Ovary (tissue), 9 donors: ENCODE measurements around the gene CCDC88B. TPM values are rescaled to one million over a fixed set of nuclear protein-coding genes. Genes with fewer than 3 reads are reported as not detected.

Experiments used
- DNase-seq, 5 donors: peaks; one replicate each; pipeline ENCODE4 v3.0.0-alpha.2; 2019 to 2020
- H3K27ac ChIP-seq, 2 donors: fragments of 200-600 bp; one replicate each; pipeline versions ENCODE4 v1.5.1 to v1.8.0; 2019 to 2022
- H3K27me3 ChIP-seq: fragments of 200-600 bp; one replicate; pipeline ENCODE4 v1.8.0; 2022
- H3K36me3 ChIP-seq: fragments of 200-600 bp; sonication (generic); one replicate; pipeline ENCODE4 v1.5.1; 2019
- H3K4me1 ChIP-seq: one replicate; pipeline ENCODE4 v1.8.1; 2013; ENCODE audit warnings: mild to moderate bottlenecking, moderate library complexity; ENCODE audit not compliant: insufficient read depth
- H3K4me3 ChIP-seq: fragments of 200-600 bp; sonication (generic); one replicate; pipeline ENCODE4 v1.5.1; 2017
- H3K9me3 ChIP-seq, 2 donors: fragments of 200-600 bp in 1 of 2; sonication (generic) in 1 of 2; one replicate each; pipeline versions ENCODE4 v1.5.1 to v1.8.1; 2013 to 2019; ENCODE audit warnings: mild to moderate bottlenecking in 1 of 2, moderate library complexity in 1 of 2
- EP300 ChIP-seq: sonication (generic); formaldehyde crosslinking; IDR thresholded peaks from one replicate; pipeline ENCODE4 v1.6.1; 2017; ENCODE audit warnings: antibody characterized with exemption
- POLR2A ChIP-seq: fragments of 450-650 bp; IDR thresholded peaks from one replicate; pipeline ENCODE4 v1.6.1; 2017; ENCODE audit warnings: antibody characterized with exemption, mild to moderate bottlenecking, moderate library complexity
- WGBS, 3 donors: extraction: QIAGEN DNeasy Blood & Tissue Kit in 1 of 3; methylation state at CpG; one replicate each; pipeline versions ENCODE4 v1.1.5 to v1.1.7; 2013 to 2017; 5-methylcytosine and 5-hydroxymethylcytosine counted together
- intact Hi-C, 4 donors: fragments of 100-400 bp; cut with DNase I; formaldehyde crosslinking; loops; one replicate each; pipeline versions ENCODE4 v1.11.0 to v1.15.1; 2022 to 2023
- polyA plus RNA-seq, 2 donors: library from polyadenylated mRNA; stranded (reverse); fragments of 200-250 nt in 1 of 2; fragments of 350-450 nt in 1 of 2; fragmentation: Illumina TruSeq in 1 of 2; extraction: RNeasy Lipid Tissue Mini Kit (QIAGEN cat#74804) in 1 of 2; gene quantifications; one replicate each; pipeline ENCODE4 v1.2.3, GENCODE V29; 2013 to 2014
- total RNA-seq, 7 donors: library from RNA; depleted of rRNA in 2 of 7; stranded (reverse); fragments of >200 nt in 2 of 7; fragmentation: NEBNext Ultra II Directional in 3 of 7; extraction: Animal tissue kit (Norgen Biotek cat#: 25700) in 3 of 7; gene quantifications; one replicate each; pipeline versions ENCODE4 v1.1.0 to v1.2.4, GENCODE V29; 2016 to 2023
- TF ChIP-seq, protein P1 (sequence below), 3 donors: fragments of 450-650 bp in 2 of 3; fragments of 200-600 bp in 1 of 3; IDR thresholded peaks; one replicate each; pipeline versions ENCODE4 v1.5.1 to v1.8.0; 2016 to 2022; ENCODE audit warnings: antibody characterized with exemption in 3 of 3, mild to moderate bottlenecking in 1 of 3
- donor health status: DM: no; HTN: no; CAD: no; lungs with moderate emphysema.
- donor health status: DM: no; HTN: no; CAD: no.
- donor health status: Bipolar disorder and iron deficiency.
- donor health status: DM: yes; HTN: yes; CAD: no.
- donor health status: DM: no; HTN: no; CAD: no.
- donor health status: DM: yes; HTN: yes; CAD: no.

Gene CCDC88B
- total and polyA plus RNA-seq, 9 donors: 0.95 to 7.5 (median 3.5) TPM

GRCh38 chr11:64341851-64342791 lies 2.1 kb downstream of the CCDC88B start:
- intact Hi-C loops: no loop called here
- H3K27ac ChIP-seq: no peak overlapping the region
- no peaks in the 10 kb centered on the region for H3K9me3 ChIP-seq
- WGBS, 3 donors: 14 to 22% (median 17%) methylated on average over 33 to 55 of the region's 55 CpGs
- TF ChIP-seq POLR2A: no peak
- TF ChIP-seq, protein P1, sequence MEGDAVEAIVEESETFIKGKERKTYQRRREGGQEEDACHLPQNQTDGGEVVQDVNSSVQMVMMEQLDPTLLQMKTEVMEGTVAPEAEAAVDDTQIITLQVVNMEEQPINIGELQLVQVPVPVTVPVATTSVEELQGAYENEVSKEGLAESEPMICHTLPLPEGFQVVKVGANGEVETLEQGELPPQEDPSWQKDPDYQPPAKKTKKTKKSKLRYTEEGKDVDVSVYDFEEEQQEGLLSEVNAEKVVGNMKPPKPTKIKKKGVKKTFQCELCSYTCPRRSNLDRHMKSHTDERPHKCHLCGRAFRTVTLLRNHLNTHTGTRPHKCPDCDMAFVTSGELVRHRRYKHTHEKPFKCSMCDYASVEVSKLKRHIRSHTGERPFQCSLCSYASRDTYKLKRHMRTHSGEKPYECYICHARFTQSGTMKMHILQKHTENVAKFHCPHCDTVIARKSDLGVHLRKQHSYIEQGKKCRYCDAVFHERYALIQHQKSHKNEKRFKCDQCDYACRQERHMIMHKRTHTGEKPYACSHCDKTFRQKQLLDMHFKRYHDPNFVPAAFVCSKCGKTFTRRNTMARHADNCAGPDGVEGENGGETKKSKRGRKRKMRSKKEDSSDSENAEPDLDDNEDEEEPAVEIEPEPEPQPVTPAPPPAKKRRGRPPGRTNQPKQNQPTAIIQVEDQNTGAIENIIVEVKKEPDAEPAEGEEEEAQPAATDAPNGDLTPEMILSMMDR (IDR thresholded peaks at IDR 0.05): peak in 2 of 3 donors; percentile 37 to 47
- no peak for TF ChIP-seq EP300
- peak; percentile 83 to 92 (median 85) for DNase-seq
- no peaks in the 10 kb centered on the region for H3K36me3 ChIP-seq
- H3K4me1 ChIP-seq: peaks cover 2% of the 10 kb centered on the region
- no peaks in the 10 kb centered on the region for H3K27me3 ChIP-seq
- peak overlapping the region; percentile 39 for H3K4me3 ChIP-seq

DNA sequence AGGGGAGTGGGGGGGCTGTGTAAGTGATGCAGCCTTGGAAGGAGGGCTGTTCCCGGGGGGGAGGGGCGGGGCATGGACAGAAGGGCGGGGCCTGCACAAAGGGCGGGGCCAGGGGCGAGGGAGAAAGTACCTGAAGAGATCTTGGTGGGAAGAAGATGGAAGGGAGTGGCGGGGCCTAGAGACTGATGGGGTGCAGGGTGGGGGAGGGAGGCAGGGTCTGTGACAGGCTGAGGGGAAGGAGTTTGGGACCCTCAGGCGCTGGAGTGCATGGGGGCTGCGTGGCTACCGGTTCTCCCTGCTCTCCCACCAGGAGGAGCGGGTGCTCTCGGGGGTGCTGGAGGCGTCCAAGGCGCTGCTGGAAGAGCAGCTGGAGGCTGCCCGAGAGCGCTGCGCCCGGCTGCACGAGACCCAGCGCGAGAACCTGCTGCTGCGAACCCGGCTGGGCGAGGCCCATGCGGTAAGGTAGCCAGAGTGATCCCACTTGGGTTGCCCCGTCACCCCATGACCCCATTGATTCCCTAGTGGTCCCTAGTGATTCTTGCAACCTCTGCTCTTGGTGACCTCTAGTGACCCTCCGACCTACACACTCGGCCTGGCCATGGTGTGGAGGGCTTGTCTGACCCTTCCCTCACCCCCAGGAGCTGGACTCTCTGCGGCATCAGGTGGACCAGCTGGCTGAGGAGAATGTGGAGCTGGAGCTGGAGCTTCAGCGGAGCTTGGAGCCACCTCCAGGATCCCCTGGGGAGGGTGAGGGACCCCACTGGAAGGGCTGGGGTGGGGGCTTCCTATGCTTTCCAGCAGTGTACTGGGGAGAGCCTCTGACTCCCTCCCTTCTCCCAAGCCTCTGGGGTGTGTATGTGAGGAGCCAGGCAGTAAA lies 3.1 kb downstream of the CCDC88B start:
- no peak overlapping the region for H3K27ac ChIP-seq

DNA sequence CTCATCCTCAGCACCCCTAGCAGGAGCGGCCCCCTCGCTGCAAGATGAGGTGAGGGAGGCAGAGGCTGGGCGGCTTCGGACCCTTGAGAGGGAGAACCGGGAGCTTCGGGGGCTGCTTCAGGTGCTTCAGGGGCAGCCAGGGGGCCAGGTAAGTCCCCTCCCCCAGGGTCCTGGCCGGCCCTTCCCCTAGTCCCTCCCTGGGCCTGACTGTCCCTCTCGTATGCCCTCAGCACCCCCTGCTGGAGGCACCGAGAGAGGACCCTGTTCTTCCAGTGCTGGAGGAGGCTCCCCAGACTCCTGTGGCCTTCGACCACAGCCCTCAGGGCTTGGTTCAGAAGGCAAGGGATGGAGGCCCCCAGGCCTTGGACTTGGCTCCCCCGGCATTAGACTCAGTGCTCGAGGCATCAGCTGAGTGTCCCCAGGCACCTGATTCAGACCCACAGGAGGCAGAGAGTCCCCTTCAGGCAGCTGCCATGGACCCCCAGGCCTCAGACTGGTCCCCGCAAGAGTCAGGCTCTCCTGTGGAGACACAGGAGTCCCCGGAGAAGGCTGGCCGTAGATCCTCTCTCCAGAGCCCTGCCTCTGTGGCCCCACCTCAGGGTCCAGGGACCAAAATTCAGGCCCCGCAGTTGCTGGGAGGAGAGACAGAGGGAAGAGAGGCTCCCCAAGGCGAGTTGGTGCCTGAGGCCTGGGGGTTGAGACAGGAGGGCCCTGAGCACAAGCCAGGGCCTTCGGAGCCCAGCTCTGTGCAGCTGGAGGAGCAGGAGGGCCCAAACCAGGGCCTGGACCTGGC lies 4.0 kb downstream of the CCDC88B start:
- no peaks in the 10 kb centered on the region for H3K27me3 ChIP-seq
- H3K36me3 ChIP-seq: no peaks in the 10 kb centered on the region
- no peaks in the 10 kb centered on the region for H3K9me3 ChIP-seq
- no peak overlapping the region for H3K27ac ChIP-seq
- WGBS, 3 donors: 81 to 89% (median 81%) methylated on average over 18 of the region's 18 CpGs
- TF ChIP-seq POLR2A: no peak
- TF ChIP-seq, protein P1 (IDR thresholded peaks at IDR 0.05): no peak
- TF ChIP-seq EP300: no peak
- DNase-seq: no peak
- H3K4me1 ChIP-seq: peaks cover 2% of the 10 kb centered on the region
- intact Hi-C loops: no loop called here
- no peak overlapping the region for H3K4me3 ChIP-seq

More for the DNA sequence above, 3.1 kb downstream of the CCDC88B start:
- intact Hi-C loops: no loop called here
- peaks cover 2% of the 10 kb centered on the region for H3K4me1 ChIP-seq
- no peaks in the 10 kb centered on the region for H3K9me3 ChIP-seq
- no peaks in the 10 kb centered on the region for H3K36me3 ChIP-seq
- H3K27me3 ChIP-seq: no peaks in the 10 kb centered on the region
- DNase-seq: peak in 1 of 5 donors; percentile 57
- 55 to 69% (median 60%) methylated on average over 25 to 29 of the region's 29 CpGs for WGBS, 3 donors
- TF ChIP-seq, protein P1 (IDR thresholded peaks at IDR 0.05): no peak
- TF ChIP-seq EP300: no peak
- no peak for TF ChIP-seq POLR2A
- H3K4me3 ChIP-seq: peak overlapping the region; percentile 39

GRCh38 chr11:64344787-64345186 lies 4.8 kb downstream of the CCDC88B start:
- no peaks in the 10 kb centered on the region for H3K27me3 ChIP-seq
- peaks cover 2% of the 10 kb centered on the region for H3K4me1 ChIP-seq
- intact Hi-C loops: no loop called here
- no peak overlapping the region for H3K4me3 ChIP-seq
- DNase-seq: no peak
- H3K9me3 ChIP-seq: no peaks in the 10 kb centered on the region
- TF ChIP-seq POLR2A (no peak), EP300 (no peak)
- TF ChIP-seq, protein P1 (IDR thresholded peaks at IDR 0.05): no peak
- H3K36me3 ChIP-seq: no peaks in the 10 kb centered on the region
- WGBS, 3 donors: 87 to 92% (median 90%) methylated on average over 28 of the region's 28 CpGs
- H3K27ac ChIP-seq: no peak overlapping the region
